Measurements from ENCODE around the gene PIK3CD. TPM values are rescaled to one million over a fixed set of nuclear protein-coding genes. Genes with fewer than 3 reads are reported as not detected.

The PIK3CD gene
- total and polyA plus RNA-seq, 2 experiments from 2014 or later = 6.6 to 32.1 TPM

GRCh38 chr1:9672444-9672843 is 20.9 kb downstream of the PIK3CD start:
- Mint-ChIP-seq H3K36me3 (ENCODE audit: low read depth) (no peaks in the 10 kb centered on the region), H3K27ac (no peak overlapping the region), H3K9me3 (no peaks in the 10 kb centered on the region), H3K27me3 (ENCODE audit: insufficient read depth, low read depth, poor library complexity) (peaks cover 9% of the 10 kb centered on the region), H3K4me3 (no peak overlapping the region), H3K4me1 (no peaks in the 10 kb centered on the region; the same call in 2 of the 3 replicates)
- H3K27ac ChIP-seq (ENCODE audit: low read depth) = no peak overlapping the region
- H3K4me1 ChIP-seq (ENCODE audit: insufficient read depth) = no peaks in the 10 kb centered on the region
- no peak for DNase-seq (ENCODE audit: low spot score)
- H3K36me3 ChIP-seq (ENCODE audit: insufficient read depth) = no peaks in the 10 kb centered on the region
- H2AFZ ChIP-seq = no peak overlapping the region
- ATAC-seq = no peak
- H3K4me2 ChIP-seq = no peak overlapping the region
- H3F3A ChIP-seq (replicated peaks; ENCODE audit: low read depth) = no peaks in the 10 kb centered on the region
- H3K9me2 ChIP-seq (ENCODE audit: insufficient read depth) = no peaks in the 10 kb centered on the region
- TF ChIP-seq EZH2phosphoT487 (IDR thresholded peaks at IDR 0.05; ENCODE audit: unreplicated experiment) (no peak), EZH2 (IDR thresholded peaks at IDR 0.05; ENCODE audit: low read depth, unreplicated experiment) (no peak), ZNF331 (CRISPR knock-in tag; IDR thresholded peaks at IDR 0.05; ENCODE audit: low read depth) (no peak), STAT1 (IDR thresholded peaks at IDR 0.05; ENCODE audit: unreplicated experiment) (no peak), NANOG (IDR thresholded peaks at IDR 0.05; ENCODE audit: borderline replicate concordance) (no peak), JUNB (IDR thresholded peaks at IDR 0.05; ENCODE audit: unreplicated experiment) (no peak), POLR2AphosphoS5 (IDR thresholded peaks at IDR 0.05; ENCODE audit: low read depth) (no peak), CREB1 (CRISPR knock-in tag; IDR thresholded peaks at IDR 0.05; ENCODE audit: low read depth) (no peak), ZNF462 (CRISPR knock-in tag; IDR thresholded peaks at IDR 0.05) (no peak), ZNF114 (CRISPR knock-in tag; IDR thresholded peaks at IDR 0.05) (no peak)
- TF ChIP-seq, protein P1, sequence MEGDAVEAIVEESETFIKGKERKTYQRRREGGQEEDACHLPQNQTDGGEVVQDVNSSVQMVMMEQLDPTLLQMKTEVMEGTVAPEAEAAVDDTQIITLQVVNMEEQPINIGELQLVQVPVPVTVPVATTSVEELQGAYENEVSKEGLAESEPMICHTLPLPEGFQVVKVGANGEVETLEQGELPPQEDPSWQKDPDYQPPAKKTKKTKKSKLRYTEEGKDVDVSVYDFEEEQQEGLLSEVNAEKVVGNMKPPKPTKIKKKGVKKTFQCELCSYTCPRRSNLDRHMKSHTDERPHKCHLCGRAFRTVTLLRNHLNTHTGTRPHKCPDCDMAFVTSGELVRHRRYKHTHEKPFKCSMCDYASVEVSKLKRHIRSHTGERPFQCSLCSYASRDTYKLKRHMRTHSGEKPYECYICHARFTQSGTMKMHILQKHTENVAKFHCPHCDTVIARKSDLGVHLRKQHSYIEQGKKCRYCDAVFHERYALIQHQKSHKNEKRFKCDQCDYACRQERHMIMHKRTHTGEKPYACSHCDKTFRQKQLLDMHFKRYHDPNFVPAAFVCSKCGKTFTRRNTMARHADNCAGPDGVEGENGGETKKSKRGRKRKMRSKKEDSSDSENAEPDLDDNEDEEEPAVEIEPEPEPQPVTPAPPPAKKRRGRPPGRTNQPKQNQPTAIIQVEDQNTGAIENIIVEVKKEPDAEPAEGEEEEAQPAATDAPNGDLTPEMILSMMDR (conservative IDR thresholded peaks at IDR 0.05; ENCODE audit: low read depth in 2 of 2) = no peak
- TF ChIP-seq, protein P2, sequence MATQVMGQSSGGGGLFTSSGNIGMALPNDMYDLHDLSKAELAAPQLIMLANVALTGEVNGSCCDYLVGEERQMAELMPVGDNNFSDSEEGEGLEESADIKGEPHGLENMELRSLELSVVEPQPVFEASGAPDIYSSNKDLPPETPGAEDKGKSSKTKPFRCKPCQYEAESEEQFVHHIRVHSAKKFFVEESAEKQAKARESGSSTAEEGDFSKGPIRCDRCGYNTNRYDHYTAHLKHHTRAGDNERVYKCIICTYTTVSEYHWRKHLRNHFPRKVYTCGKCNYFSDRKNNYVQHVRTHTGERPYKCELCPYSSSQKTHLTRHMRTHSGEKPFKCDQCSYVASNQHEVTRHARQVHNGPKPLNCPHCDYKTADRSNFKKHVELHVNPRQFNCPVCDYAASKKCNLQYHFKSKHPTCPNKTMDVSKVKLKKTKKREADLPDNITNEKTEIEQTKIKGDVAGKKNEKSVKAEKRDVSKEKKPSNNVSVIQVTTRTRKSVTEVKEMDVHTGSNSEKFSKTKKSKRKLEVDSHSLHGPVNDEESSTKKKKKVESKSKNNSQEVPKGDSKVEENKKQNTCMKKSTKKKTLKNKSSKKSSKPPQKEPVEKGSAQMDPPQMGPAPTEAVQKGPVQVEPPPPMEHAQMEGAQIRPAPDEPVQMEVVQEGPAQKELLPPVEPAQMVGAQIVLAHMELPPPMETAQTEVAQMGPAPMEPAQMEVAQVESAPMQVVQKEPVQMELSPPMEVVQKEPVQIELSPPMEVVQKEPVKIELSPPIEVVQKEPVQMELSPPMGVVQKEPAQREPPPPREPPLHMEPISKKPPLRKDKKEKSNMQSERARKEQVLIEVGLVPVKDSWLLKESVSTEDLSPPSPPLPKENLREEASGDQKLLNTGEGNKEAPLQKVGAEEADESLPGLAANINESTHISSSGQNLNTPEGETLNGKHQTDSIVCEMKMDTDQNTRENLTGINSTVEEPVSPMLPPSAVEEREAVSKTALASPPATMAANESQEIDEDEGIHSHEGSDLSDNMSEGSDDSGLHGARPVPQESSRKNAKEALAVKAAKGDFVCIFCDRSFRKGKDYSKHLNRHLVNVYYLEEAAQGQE (IDR thresholded peaks at IDR 0.05; ENCODE audit: unreplicated experiment) = no peak
- TF ChIP-seq, protein P3, sequence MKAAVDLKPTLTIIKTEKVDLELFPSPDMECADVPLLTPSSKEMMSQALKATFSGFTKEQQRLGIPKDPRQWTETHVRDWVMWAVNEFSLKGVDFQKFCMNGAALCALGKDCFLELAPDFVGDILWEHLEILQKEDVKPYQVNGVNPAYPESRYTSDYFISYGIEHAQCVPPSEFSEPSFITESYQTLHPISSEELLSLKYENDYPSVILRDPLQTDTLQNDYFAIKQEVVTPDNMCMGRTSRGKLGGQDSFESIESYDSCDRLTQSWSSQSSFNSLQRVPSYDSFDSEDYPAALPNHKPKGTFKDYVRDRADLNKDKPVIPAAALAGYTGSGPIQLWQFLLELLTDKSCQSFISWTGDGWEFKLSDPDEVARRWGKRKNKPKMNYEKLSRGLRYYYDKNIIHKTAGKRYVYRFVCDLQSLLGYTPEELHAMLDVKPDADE (IDR thresholded peaks at IDR 0.05) = no peak
- no peaks in the 10 kb centered on the region for H3K79me2 ChIP-seq (replicated peaks; ENCODE audit: insufficient read depth)
- H3K27me3 ChIP-seq (ENCODE audit: insufficient read depth) = no peaks in the 10 kb centered on the region
- no peaks in the 10 kb centered on the region for H4K20me1 ChIP-seq (replicated peaks; ENCODE audit: insufficient read depth)
- no peak overlapping the region for H3K4me3 ChIP-seq
